B cell (primary cell): ENCODE measurements around the gene RMND5A. TPM values are rescaled to one million over a fixed set of nuclear protein-coding genes. Genes with fewer than 3 reads are reported as not detected.

Experiments used
- ATAC-seq: fragments of 200-7000 bp; cut with Tn5 transposase; one replicate; pipeline ENCODE4 v1.10.0; 2021; ENCODE audit warnings: low read depth, mild to moderate bottlenecking, moderate number of reproducible peaks, moderate library complexity
- CTCF ChIA-PET: fragments of 350-600 bp; sonication (Branson Sonifier 250); formaldehyde crosslinking; loops from one replicate; lab custom pipeline; 2021; ENCODE audit warnings: antibody characterized with exemption, inconsistent platforms; lab: Charles Lee
- POLR2A ChIA-PET: fragments of 350-600 bp; sonication (Branson Sonifier 250); formaldehyde crosslinking; loops from one replicate; lab custom pipeline; 2021; ENCODE audit warnings: antibody characterized with exemption; lab: Charles Lee
- DNase-seq: peaks from one replicate; pipeline ENCODE4 v3.0.0; 2013
- H2AFZ ChIP-seq: 2 replicates; pipeline ENCODE4 v1.6.1; 2012; ENCODE audit warnings: mild to moderate bottlenecking, low read depth, low read length; ENCODE audit not compliant: insufficient read depth, poor library complexity, severe bottlenecking
- H3K27ac ChIP-seq, 2 donors: 1 replicate in 1 of 2; 2 replicates in 1 of 2; pipeline ENCODE4 v1.5.1; 2012 to 2013; ENCODE audit warnings: low read length in 2 of 2, mild to moderate bottlenecking in 2 of 2, moderate library complexity in 1 of 2
- H3K27me3 ChIP-seq, 4 experiments: fragments of 200-600 bp in 1 of 4; sonication (generic) in 1 of 4; replicated peaks in 1 of 4; 1 replicate in 2 of 4; 2 replicates in 2 of 4; pipeline versions ENCODE4 v1.6.1 to v1.7.0; 2013 to 2016; ENCODE audit warnings: low read length in 3 of 4, mild to moderate bottlenecking in 2 of 4, mixed read lengths in 1 of 4, moderate library complexity in 1 of 4; ENCODE audit not compliant: insufficient read depth in 4 of 4, control insufficient read depth in 3 of 4; ENCODE audit errors: control extremely low read depth in 1 of 4
- H3K36me3 ChIP-seq, 2 experiments: replicated peaks in 1 of 2; 1 replicate in 1 of 2; 2 replicates in 1 of 2; pipeline versions ENCODE4 v1.6.1 to v1.7.1; 2013; ENCODE audit warnings: low read length in 1 of 2; ENCODE audit not compliant: insufficient read depth in 2 of 2, control insufficient read depth in 1 of 2; ENCODE audit errors: control extremely low read depth in 1 of 2, extremely low read depth in 1 of 2
- H3K4me1 ChIP-seq, 2 donors: fragments of 200-600 bp in 1 of 2; sonication (generic) in 1 of 2; 1 replicate in 1 of 2; 2 replicates in 1 of 2; pipeline versions ENCODE4 v1.5.1 to v1.6.1; 2013 to 2017; ENCODE audit warnings: low read length in 2 of 2; ENCODE audit not compliant: control insufficient read depth in 2 of 2, insufficient read depth in 2 of 2
- H3K4me2 ChIP-seq: replicated peaks from 2 replicates; pipeline ENCODE3; 2012; ENCODE audit warnings: mild to moderate bottlenecking, low read depth, low read length; ENCODE audit not compliant: poor library complexity, severe bottlenecking
- H3K4me3 ChIP-seq, 5 experiments: fragments of 200-600 bp in 1 of 5; sonication (generic) in 1 of 5; 1 replicate in 3 of 5; 2 replicates in 2 of 5; pipeline versions ENCODE4 v1.5.1 to v1.7.0; 2011 to 2016; ENCODE audit warnings: low read length in 4 of 5, mild to moderate bottlenecking in 4 of 5, low read depth in 2 of 5, control low read depth in 1 of 5, moderate library complexity in 1 of 5; ENCODE audit not compliant: insufficient read depth in 1 of 5; ENCODE audit errors: control extremely low read depth in 1 of 5, extremely low read depth in 1 of 5
- H3K79me2 ChIP-seq: fragments of 200-600 bp; sonication (generic); one replicate; pipeline ENCODE4 v1.6.0; 2016; ENCODE audit warnings: low read length; ENCODE audit not compliant: control insufficient read depth, insufficient read depth
- H3K9ac ChIP-seq: fragments of 200-600 bp; sonication (generic); 2 replicates; pipeline ENCODE4 v1.6.1; 2017; ENCODE audit warnings: mild to moderate bottlenecking, low read length, moderate library complexity
- H3K9me3 ChIP-seq, 3 donors: one replicate each; pipeline versions ENCODE4 v1.6.1 to v1.7.1; 2013; ENCODE audit warnings: low read length in 2 of 3; ENCODE audit not compliant: control insufficient read depth in 2 of 3, insufficient read depth in 1 of 3; ENCODE audit errors: control extremely low read depth in 1 of 3
- H4K20me1 ChIP-seq: 2 replicates; pipeline ENCODE4 v1.6.0; 2012; ENCODE audit warnings: mild to moderate bottlenecking, low read length; ENCODE audit not compliant: insufficient read depth, control insufficient read depth, poor library complexity, severe bottlenecking
- H3K27ac Mint-ChIP-seq: one replicate; pipeline ENCODE4 v1.8.0; 2021; ENCODE audit warnings: mixed read lengths
- H3K27me3 Mint-ChIP-seq: one replicate; pipeline ENCODE4 v1.8.0; 2021; ENCODE audit warnings: mixed read lengths
- H3K4me1 Mint-ChIP-seq: one replicate; pipeline ENCODE4 v1.8.0; 2021; ENCODE audit warnings: mixed read lengths
- H3K4me3 Mint-ChIP-seq: one replicate; pipeline ENCODE4 v1.8.0; 2021; ENCODE audit warnings: mixed read lengths
- H3K9me3 Mint-ChIP-seq: one replicate; pipeline ENCODE4 v1.8.0; 2022; ENCODE audit warnings: mixed read lengths; ENCODE audit not compliant: insufficient read depth
- EZH2 ChIP-seq: IDR thresholded peaks from 2 replicates; pipeline ENCODE4 v1.6.1; 2012; ENCODE audit warnings: borderline replicate concordance, low read depth, mild to moderate bottlenecking, moderate library complexity, low read length; ENCODE audit not compliant: insufficient read depth, poor library complexity, severe bottlenecking
- WGBS: methylation state at CpG from one replicate; pipeline ENCODE4 v1.1.5; 2013; ENCODE audit warnings: missing lambda C conversion rate; ENCODE audit not compliant: insufficient coverage; 5-methylcytosine and 5-hydroxymethylcytosine counted together
- intact Hi-C: fragments of 100-400 bp; cut with micrococcal nuclease; formaldehyde crosslinking; loops from one replicate; pipeline ENCODE4 v1.10.0; 2022
- polyA plus RNA-seq: library from polyadenylated mRNA; depleted of rRNA; stranded (reverse); fragments of >200 nt; gene quantifications from 2 replicates; pipeline ENCODE4 v1.2.3, GENCODE V29; 2012
- total RNA-seq, 2 donors: library from RNA; stranded (reverse); fragments of 120-200 nt in 1 of 2; gene quantifications; 1 replicate in 1 of 2; 2 replicates in 1 of 2; pipeline versions ENCODE4 v1.2.3 to v1.2.4, GENCODE V29; 2013 to 2022
- TF ChIP-seq, protein P1 (sequence below): fragments of 200-600 bp; IDR thresholded peaks from one replicate; pipeline ENCODE4 v1.8.0; 2022; ENCODE audit warnings: antibody characterized with exemption, mild to moderate bottlenecking

The RMND5A gene
- total and polyA plus RNA-seq, 2 donors (not counting 1 experiment from before 2014, with no cell fraction given) = 13.0 to 33.7 TPM

DNA sequence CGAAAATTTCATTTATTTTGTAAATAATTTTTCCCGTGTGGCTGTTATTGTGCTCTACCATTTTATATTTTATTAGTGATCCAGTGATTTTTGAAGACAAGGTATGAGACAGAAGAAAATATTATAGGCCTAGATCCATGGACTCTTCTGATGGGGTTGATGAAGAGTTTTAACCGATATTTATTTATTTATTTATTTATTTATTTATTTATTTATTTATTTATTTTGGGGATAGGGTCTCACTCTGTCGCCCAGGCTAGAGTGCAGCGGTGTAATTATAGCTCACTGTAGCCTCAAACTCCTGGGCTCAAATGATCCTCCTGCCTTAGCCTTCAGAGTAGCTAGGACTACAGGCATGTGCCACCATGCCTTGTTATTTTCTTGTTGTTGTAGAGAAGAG lies 33.6 kb upstream of the RMND5A start:
- Mint-ChIP-seq H3K9me3 (no peaks in the 10 kb centered on the region), H3K27ac (no peak overlapping the region), H3K4me3 (no peak overlapping the region), H3K4me1 (no peaks in the 10 kb centered on the region), H3K27me3 (no peaks in the 10 kb centered on the region)
- TF ChIP-seq, protein P1, sequence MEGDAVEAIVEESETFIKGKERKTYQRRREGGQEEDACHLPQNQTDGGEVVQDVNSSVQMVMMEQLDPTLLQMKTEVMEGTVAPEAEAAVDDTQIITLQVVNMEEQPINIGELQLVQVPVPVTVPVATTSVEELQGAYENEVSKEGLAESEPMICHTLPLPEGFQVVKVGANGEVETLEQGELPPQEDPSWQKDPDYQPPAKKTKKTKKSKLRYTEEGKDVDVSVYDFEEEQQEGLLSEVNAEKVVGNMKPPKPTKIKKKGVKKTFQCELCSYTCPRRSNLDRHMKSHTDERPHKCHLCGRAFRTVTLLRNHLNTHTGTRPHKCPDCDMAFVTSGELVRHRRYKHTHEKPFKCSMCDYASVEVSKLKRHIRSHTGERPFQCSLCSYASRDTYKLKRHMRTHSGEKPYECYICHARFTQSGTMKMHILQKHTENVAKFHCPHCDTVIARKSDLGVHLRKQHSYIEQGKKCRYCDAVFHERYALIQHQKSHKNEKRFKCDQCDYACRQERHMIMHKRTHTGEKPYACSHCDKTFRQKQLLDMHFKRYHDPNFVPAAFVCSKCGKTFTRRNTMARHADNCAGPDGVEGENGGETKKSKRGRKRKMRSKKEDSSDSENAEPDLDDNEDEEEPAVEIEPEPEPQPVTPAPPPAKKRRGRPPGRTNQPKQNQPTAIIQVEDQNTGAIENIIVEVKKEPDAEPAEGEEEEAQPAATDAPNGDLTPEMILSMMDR = no peak
- no peak for TF ChIP-seq EZH2
- H3K4me2 ChIP-seq = no peak overlapping the region
- H3K79me2 ChIP-seq = no peaks in the 10 kb centered on the region
- ChIA-PET CTCF (no interaction called here), POLR2A (no interaction called here)
- no peak overlapping the region for H3K27ac ChIP-seq
- H3K36me3 ChIP-seq = no peaks in the 10 kb centered on the region
- H2AFZ ChIP-seq = no peak overlapping the region
- ATAC-seq (no peak), DNase-seq (no peak)
- intact Hi-C loops = no loop called here
- no peaks in the 10 kb centered on the region for H3K27me3 ChIP-seq
- no peak overlapping the region for H3K9ac ChIP-seq
- WGBS = no CpG with 5 or more reads among the region's 5 CpGs
- H4K20me1 ChIP-seq = no peaks in the 10 kb centered on the region
- no peak overlapping the region for H3K4me3 ChIP-seq
- no peaks in the 10 kb centered on the region for H3K4me1 ChIP-seq
- H3K9me3 ChIP-seq = no peaks in the 10 kb centered on the region

DNA sequence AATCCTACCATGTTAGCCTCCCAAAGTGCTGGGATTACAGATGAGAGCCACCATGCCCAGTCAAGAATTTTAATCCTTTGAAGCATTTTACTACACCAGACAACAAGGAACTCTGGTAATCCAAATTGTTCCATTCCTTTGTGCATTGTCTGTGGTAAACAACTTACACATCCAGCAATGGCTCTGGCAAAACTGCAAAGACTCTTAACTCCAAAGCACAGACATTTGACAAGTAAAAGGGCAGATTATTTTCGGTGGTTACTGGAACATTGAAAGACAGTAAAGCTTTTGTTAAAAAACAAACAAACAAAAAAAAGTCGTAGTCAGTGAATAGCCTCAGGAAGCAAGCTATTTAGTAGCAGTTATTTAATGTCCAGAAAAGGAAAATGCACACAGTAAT lies 33.2 kb upstream of the RMND5A start:
- H3K9me3 ChIP-seq = no peaks in the 10 kb centered on the region
- POLR2A ChIA-PET = no interaction called here
- H3K36me3 ChIP-seq = no peaks in the 10 kb centered on the region
- H3K4me1 ChIP-seq = no peaks in the 10 kb centered on the region
- intact Hi-C loops = no loop called here
- no peaks in the 10 kb centered on the region for H3K27me3 Mint-ChIP-seq
- H3K27me3 ChIP-seq = no peaks in the 10 kb centered on the region
- no peak overlapping the region for H3K9ac ChIP-seq
- no peak overlapping the region for H3K27ac ChIP-seq
- no peak for ATAC-seq
- no peak overlapping the region for H3K4me3 Mint-ChIP-seq
- H3K79me2 ChIP-seq = no peaks in the 10 kb centered on the region
- H3K27ac Mint-ChIP-seq = no peak overlapping the region
- no peak overlapping the region for H3K4me2 ChIP-seq
- DNase-seq = no peak
- no peaks in the 10 kb centered on the region for H3K4me1 Mint-ChIP-seq
- TF ChIP-seq, protein P1 = no peak
- TF ChIP-seq EZH2 = no peak
- no peaks in the 10 kb centered on the region for H4K20me1 ChIP-seq
- CTCF ChIA-PET = no interaction called here
- H3K4me3 ChIP-seq = no peak overlapping the region
- no CpG with 5 or more reads among the region's 2 CpGs for WGBS
- H3K9me3 Mint-ChIP-seq = no peaks in the 10 kb centered on the region
- no peak overlapping the region for H2AFZ ChIP-seq
